Measurements from ENCODE around the gene AP3S2. TPM values are rescaled to one million over a fixed set of nuclear protein-coding genes. Genes with fewer than 3 reads are reported as not detected.

The AP3S2 gene
- total RNA-seq, 2 donors from 2014 or later: 33.0 to 35.6 TPM

DNA sequence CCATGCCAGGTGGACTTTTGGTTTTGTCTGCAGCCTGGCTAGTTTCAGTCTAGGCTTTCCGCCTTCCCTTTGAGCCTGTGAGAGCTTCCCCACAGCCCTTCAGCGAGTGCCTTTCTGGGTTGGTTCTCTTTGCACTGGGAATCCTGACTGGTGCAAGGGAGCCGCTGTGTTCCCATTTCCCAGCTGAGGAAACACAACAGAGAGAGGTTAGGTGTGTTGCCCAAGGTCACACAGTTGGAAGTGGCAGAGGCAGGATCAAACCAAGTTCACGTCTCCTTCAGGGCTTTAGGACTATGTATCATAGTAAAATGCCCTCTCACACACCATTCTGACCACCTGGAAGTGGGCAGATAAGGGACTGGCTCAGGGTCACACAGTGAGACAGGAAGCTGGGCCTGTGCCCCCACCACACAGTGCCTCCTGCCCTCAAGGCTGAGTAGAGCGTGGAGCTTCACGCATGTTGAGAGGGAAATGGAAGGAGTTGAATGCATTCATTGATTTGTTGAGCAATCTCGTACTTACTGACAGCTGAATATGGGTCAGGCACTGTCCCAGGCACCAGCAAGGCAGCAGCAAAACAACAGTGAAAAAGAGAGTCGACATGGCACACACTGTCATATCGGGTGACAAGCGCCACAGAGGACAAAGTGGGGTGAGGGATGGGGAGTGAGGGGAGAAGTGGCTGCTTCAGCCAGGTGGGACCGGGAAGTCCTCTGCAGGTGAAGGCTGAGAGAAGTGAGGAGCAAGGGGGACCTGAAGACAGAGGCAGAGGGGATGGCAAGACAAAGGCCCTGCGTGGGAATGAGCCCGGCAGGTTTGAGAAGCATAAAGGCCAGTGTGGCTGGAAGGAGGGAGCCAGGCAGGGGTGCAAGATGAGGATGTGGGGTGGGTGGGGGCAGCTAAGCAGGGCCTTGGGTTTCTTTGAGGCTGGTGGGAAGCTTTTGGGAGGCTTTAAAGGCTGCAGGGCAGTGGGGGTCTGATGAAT is 66.8 kb downstream of the AP3S2 start:
- no peak for DNase-seq
- no peak for ATAC-seq
- intact Hi-C loops (cut with DNase I): no loop called here

- DNase-seq: no peak
- intact Hi-C loops (cut with DNase I): no loop called here
- no peak for ATAC-seq
Observed at GRCh38 chr15:89825271-89825940, 68.4 kb downstream of the AP3S2 start.

GRCh38 chr15:89824607-89824867 is 69.3 kb downstream of the AP3S2 start:
- DNase-seq (no peak), ATAC-seq (no peak)
- intact Hi-C loops (cut with DNase I): no loop called here

DNA sequence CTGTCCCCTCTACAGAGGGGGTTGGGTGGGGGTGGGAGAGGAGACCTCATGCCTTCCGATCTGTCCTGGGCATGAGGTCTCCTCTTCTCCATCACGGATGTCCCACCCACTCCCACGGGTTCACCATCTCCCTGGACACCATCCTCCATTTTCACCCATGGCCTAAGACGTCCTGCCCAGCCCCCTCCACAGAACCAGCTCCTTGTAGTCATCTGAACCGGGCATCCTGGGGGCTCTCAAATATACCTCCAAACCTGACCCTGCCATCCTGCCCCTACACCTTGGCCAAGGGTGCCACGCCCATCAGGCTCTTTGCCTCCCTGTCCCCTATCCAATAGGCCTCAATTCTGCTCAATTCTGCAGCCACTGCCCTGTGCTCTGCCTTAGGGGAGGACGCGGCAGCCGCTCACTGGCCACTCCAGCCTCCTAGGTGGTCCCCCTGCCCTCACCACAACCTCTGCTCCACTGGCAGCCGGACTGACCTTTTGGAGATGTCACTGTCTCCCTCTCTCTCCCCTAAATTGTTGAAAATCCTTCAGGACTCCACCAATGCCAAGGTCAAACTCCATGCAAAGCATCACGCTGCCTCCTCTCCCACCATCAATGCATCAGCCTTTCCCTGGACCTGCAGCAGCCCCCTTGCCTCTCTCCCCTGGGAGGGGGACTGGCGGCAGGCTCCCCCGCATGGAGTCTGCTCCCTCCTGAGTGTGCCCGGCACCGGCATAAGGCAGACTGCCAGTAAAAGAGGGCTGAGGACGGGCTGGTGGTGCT is 69.8 kb downstream of the AP3S2 start:
- DNase-seq: no peak
- ATAC-seq: no peak
- intact Hi-C loops (cut with DNase I): no loop called here

GRCh38 chr15:89822951-89823711 is 70.7 kb downstream of the AP3S2 start:
- ATAC-seq (peak in 1 of 2 donors; percentile 7), DNase-seq (no peak)
- intact Hi-C loops (cut with DNase I): no loop called here

- ATAC-seq (no peak), DNase-seq (no peak)
- intact Hi-C loops (cut with DNase I): no loop called here
Observed at GRCh38 chr15:89822611-89822950, 71.2 kb downstream of the AP3S2 start.

- ATAC-seq (no peak), DNase-seq (no peak)
- intact Hi-C loops (cut with DNase I): no loop called here
Observed at GRCh38 chr15:89822026-89822425, 71.8 kb downstream of the AP3S2 start.

DNA sequence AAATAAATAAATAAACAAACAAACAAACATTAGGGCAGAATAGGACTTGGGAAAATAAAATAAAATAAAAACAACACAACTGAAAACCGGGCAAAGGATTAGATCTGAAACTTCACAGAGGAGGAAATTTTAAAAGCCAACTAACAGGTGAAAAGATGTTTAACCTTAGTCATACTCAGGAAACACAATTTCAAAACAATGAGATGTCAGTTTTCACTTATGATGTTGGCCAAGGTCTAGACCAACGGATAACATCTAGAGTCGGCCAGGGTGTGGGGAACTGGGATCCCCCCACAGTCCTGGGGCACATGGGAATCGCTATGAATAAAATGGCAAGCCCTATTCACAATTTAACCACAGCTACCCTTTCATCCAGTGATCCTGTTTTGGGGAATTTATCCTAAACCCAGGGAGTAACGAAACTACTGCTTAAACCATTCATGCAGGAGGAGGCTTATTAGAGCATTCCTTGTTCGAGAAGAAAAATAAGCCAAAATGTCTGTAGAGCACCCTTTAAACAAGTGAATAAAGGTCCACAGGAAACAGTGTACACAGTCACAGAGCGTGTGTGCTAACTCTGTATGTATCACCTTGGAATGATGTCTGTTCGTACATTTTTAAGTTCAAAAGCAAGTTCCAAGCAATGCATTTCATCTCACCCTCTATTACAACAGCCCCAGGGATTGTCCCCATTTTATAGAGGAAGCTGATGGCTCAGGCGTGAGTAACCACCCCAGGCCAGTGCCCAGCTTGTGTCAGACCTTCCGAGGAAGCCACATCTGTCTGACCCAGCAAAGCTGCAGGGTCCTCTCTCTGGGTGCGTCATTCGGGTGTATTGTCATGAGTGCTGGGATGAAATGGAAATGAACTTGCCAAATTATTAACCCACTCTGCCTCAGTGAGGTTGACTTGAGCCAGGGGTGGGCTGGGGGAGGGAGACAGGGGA is 72.9 kb downstream of the AP3S2 start:
- ATAC-seq (peak; percentile 23 to 65), DNase-seq (no peak)
- intact Hi-C loops (cut with DNase I): no loop called here

GRCh38 chr15:89818287-89818686 is 75.5 kb downstream of the AP3S2 start:
- DNase-seq: no peak
- ATAC-seq: no peak
- intact Hi-C loops (cut with DNase I): no loop called here

GRCh38 chr15:89817701-89818280 is 76.0 kb downstream of the AP3S2 start:
- ATAC-seq (no peak), DNase-seq (no peak)
- intact Hi-C loops (cut with DNase I): no loop called here

DNA sequence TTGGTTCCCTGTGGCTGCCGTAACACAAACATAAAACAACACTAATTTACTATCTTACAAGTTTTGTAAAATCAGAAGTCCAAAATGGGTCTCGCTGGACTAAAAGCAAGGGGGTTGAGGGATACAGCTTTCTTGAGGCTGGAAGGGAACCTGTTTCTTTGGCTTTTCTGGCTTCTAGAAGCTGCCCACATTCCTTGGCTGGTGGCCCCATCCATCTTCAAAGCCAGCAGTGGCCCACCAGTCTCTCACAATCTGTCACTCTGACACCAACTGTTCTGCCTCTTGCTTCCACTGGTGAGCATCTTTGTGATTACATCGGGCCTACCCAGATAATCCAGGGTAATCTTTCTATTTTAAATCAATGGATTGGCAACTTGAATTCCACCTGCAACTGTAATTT is 78.0 kb downstream of the AP3S2 start:
- no peak for DNase-seq
- no peak for ATAC-seq
- intact Hi-C loops (cut with DNase I): loop anchor here in 1 of 2 donors (2.0 kb wide), 1 partner anchor 23 kb away; no protein-coding TSS in a partner anchor

DNA sequence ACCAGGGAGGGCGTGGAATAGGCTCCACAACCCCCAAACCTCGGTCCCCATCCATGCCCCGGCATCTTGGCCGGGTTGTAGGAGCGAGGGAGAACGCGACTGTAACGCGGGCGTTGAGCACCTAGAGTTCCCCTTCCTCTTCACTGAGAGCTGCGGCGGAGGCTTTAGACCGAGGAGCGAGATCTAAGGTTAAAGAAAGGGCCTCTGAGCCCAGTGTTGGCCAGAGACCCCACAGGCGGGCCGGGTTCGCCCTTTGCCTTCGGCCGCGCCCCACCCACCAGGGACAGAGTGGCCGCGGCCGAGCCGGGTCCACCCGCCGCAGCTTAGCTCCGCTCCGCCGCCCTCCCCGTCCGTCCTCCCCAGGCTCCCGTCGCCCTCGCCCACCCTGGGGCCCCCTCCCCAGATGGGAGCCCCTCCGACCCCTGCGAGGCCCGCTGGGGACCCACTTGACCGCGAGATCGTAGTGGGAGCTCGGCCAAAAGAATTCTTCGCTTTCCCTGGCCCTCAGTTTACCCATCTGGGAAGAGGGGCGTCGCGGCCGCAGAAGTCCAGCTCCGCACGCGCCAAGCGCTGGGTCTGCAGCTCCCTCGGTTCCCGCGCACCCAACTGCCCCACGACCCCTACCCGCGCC is 79.6 kb downstream of the AP3S2 start:
- intact Hi-C loops (cut with DNase I): loop anchor here in 1 of 2 donors (2.0 kb wide), 1 partner anchor 21 kb away; no protein-coding TSS in a partner anchor
- DNase-seq: no peak
- peak; percentile 27 to 38 for ATAC-seq

- DNase-seq: no peak
- no peak for ATAC-seq
- intact Hi-C loops (cut with DNase I): loop anchor here in 1 of 2 donors (2.0 kb wide), 1 partner anchor 21 kb away; no protein-coding TSS in a partner anchor
Observed at GRCh38 chr15:89813381-89814111, 80.2 kb downstream of the AP3S2 start.

DNA sequence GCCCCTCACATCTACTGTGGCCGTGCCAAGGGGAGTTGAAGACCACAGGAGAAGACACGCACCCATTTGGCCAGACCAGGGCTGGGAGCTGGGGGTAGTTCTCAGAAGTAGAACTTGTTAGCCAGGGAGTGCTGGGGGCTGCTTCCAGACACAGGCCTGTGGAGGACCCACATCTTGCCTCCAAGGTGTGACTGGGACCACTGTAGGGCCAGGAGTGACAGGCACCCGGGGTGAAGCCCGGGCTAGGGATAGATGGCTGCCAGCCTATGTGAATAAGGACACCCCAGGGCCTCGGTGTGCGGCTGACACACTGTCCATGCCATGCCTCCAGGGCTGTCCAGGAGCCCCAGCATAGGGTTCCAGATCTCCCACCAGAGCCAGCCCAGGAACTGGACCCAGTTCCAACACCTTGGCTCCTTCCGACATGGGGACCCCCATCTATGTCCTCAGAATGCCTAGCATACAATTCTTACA is 80.9 kb downstream of the AP3S2 start:
- ATAC-seq (no peak), DNase-seq (no peak)
- intact Hi-C loops (cut with DNase I): no loop called here

DNA sequence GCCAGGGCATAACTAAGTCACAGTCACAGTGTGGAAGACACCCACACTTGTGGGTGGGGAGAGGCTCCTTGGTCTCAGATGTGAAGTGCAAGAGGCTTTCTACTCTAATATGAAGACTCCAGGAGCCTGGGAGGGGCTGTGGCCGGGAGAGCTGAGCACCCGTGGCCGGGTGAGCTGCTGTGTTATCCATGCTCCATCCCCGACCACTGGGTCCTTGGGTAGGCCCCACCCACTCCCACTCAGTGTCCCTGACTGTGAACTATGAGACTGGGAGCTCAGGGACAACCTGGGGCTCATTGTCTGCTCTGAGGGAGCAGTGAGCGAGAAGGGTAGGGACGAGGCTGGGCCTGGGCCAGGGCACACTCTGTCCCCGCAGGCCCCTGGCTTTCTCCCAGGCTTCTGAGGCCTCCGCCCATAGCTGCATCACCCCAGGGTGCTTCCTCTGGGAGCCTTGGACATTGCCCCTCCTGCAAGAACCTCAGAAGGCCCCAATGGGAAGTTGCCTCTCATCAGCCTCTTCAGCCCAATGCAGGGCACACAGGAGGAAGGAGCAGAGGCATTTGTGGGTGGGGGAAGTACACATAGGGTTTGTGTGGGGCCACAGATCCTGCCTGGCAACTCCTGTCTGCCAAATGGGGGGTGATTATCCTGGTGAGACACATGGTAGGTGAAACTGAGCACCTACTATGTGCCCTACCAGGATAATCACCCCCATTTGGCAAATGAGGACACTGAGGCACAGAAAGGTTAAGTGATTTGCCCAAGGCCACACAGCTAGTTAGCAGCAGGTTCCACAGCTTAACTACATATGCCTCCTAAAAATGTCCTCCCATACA is 81.6 kb downstream of the AP3S2 start:
- peak in 1 of 2 donors; percentile 71 for ATAC-seq
- intact Hi-C loops (cut with DNase I): no loop called here
- DNase-seq: peak; percentile 64

- no peak for DNase-seq
- no peak for ATAC-seq
- intact Hi-C loops (cut with DNase I): no loop called here
Observed at GRCh38 chr15:89810837-89811236, 83.0 kb downstream of the AP3S2 start.

Data from left cardiac atrium (tissue), 4 donors.